SK-N-SH treated with all-trans-retinoic acid at 6 μM for 48 hours (cell line): Measurements from ENCODE around the gene HOXD11.

Source experiments
- ARNTL ChIP-seq: fragments of 450-650 bp; formaldehyde crosslinking; IDR thresholded peaks from 2 replicates; pipeline ENCODE4 v1.5.0; 2020; ENCODE audit warnings: low read depth, mild to moderate bottlenecking, moderate library complexity, borderline replicate concordance
- ESRRG ChIP-seq: fragments of 250-450 bp; sonication (Bioruptor Pico); IDR thresholded peaks from 2 replicates; pipeline ENCODE4 v1.6.1; 2021; ENCODE audit warnings: mild to moderate bottlenecking
- GLIS3 ChIP-seq: fragments of 250-450 bp; sonication (Bioruptor Pico); IDR thresholded peaks from 2 replicates; pipeline ENCODE4 v1.5.0; 2020; ENCODE audit warnings: mild to moderate bottlenecking, moderate library complexity
- POU6F1 ChIP-seq: fragments of 250-450 bp; sonication (Bioruptor Pico); IDR thresholded peaks from 2 replicates; pipeline ENCODE4 v1.8.0; 2021; ENCODE audit warnings: low read depth, mild to moderate bottlenecking, moderate library complexity, borderline replicate concordance
- PPARA ChIP-seq: fragments of 250-450 bp; sonication (Bioruptor Pico); IDR thresholded peaks from 2 replicates; pipeline ENCODE4 v1.5.0; 2020; ENCODE audit warnings: mild to moderate bottlenecking, borderline replicate concordance
- RARB ChIP-seq: fragments of 250-450 bp; sonication (Bioruptor Pico); IDR thresholded peaks from 2 replicates; pipeline ENCODE4 v1.8.0; 2021; ENCODE audit warnings: mild to moderate bottlenecking, moderate library complexity
- SNAI2 ChIP-seq: fragments of 250-450 bp; sonication (Bioruptor Pico); IDR thresholded peaks from 2 replicates; pipeline ENCODE4 v1.5.0; 2020; ENCODE audit warnings: mild to moderate bottlenecking, moderate library complexity
- TOX ChIP-seq: fragments of 250-450 bp; sonication (Bioruptor Pico); IDR thresholded peaks from 2 replicates; pipeline ENCODE4 v1.8.0; 2021; ENCODE audit warnings: mild to moderate bottlenecking, moderate library complexity, borderline replicate concordance
- ZC3H10 ChIP-seq: fragments of 250-450 bp; sonication (Bioruptor Pico); IDR thresholded peaks from 2 replicates; pipeline ENCODE4 v1.5.1; 2021; ENCODE audit warnings: mild to moderate bottlenecking, moderate library complexity
- ZFP30 ChIP-seq: fragments of 450-650 bp; formaldehyde crosslinking; IDR thresholded peaks from 2 replicates; pipeline ENCODE4 v1.5.0; 2022; ENCODE audit warnings: mild to moderate bottlenecking, moderate library complexity
- ZNF70 ChIP-seq: fragments of 450-650 bp; formaldehyde crosslinking; IDR thresholded peaks from 2 replicates; pipeline ENCODE4 v1.5.0; 2020; ENCODE audit warnings: mild to moderate bottlenecking, moderate library complexity
- TF ChIP-seq, protein P1 (sequence below): fragments of 250-450 bp; sonication (Bioruptor Pico); IDR thresholded peaks from 2 replicates; pipeline ENCODE4 v1.5.1; 2020; ENCODE audit warnings: low read depth, mild to moderate bottlenecking, moderate library complexity
- TF ChIP-seq, protein P2 (sequence below): fragments of 250-450 bp; sonication (Bioruptor Pico); IDR thresholded peaks from 2 replicates; pipeline ENCODE4 v1.8.0; 2020; ENCODE audit warnings: mild to moderate bottlenecking, moderate library complexity, borderline replicate concordance
- TF ChIP-seq, protein P3 (sequence below): fragments of 250-450 bp; sonication (Bioruptor Pico); IDR thresholded peaks from 2 replicates; pipeline ENCODE4 v1.5.0; 2020; ENCODE audit warnings: mild to moderate bottlenecking, moderate library complexity

DNA sequence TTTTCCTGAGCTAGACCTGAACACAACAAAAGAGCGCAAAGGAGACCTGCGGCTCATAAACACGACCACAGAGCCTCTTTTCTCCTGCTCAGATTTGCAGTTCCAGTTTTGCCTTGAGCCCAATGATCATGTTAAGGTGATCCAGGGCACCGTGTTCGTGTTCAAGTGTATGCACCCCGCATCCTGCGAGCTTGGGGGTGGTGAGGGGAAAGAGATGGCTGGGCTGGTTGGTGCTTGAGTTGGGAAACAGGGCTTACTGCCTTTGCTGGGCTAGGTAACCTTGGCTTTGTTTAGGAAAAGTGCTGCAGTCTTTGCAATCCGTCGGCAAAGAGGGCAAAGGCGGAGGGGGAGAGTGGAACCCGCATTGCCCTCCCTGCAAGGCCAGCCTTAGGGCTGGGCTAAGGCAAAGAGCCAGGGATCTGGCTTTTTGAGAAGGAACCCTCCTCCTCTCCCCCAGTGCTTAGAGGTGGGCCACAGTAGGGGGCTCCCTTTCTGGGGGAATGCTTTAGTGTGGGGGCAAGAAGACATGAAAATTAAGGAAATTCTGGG is 10.8 kb downstream of the HOXD11 start:
- TF ChIP-seq, protein P1, sequence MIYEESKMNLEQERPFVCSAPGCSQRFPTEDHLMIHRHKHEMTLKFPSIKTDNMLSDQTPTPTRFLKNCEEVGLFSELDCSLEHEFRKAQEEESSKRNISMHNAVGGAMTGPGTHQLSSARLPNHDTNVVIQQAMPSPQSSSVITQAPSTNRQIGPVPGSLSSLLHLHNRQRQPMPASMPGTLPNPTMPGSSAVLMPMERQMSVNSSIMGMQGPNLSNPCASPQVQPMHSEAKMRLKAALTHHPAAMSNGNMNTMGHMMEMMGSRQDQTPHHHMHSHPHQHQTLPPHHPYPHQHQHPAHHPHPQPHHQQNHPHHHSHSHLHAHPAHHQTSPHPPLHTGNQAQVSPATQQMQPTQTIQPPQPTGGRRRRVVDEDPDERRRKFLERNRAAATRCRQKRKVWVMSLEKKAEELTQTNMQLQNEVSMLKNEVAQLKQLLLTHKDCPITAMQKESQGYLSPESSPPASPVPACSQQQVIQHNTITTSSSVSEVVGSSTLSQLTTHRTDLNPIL (CRISPR knock-in tag) = no peak
- no peak for TF ChIP-seq ZFP30
- no peak for TF ChIP-seq ZNF70
- TF ChIP-seq, protein P2, sequence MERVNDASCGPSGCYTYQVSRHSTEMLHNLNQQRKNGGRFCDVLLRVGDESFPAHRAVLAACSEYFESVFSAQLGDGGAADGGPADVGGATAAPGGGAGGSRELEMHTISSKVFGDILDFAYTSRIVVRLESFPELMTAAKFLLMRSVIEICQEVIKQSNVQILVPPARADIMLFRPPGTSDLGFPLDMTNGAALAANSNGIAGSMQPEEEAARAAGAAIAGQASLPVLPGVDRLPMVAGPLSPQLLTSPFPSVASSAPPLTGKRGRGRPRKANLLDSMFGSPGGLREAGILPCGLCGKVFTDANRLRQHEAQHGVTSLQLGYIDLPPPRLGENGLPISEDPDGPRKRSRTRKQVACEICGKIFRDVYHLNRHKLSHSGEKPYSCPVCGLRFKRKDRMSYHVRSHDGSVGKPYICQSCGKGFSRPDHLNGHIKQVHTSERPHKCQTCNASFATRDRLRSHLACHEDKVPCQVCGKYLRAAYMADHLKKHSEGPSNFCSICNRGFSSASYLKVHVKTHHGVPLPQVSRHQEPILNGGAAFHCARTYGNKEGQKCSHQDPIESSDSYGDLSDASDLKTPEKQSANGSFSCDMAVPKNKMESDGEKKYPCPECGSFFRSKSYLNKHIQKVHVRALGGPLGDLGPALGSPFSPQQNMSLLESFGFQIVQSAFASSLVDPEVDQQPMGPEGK (CRISPR knock-in tag) = no peak
- no peak for TF ChIP-seq SNAI2 (CRISPR knock-in tag)
- TF ChIP-seq ARNTL = no peak
- no peak for TF ChIP-seq ESRRG (CRISPR knock-in tag)
- TF ChIP-seq RARB (CRISPR knock-in tag) = no peak
- no peak for TF ChIP-seq ZC3H10 (CRISPR knock-in tag)
- TF ChIP-seq PPARA (CRISPR knock-in tag) = no peak
- TF ChIP-seq GLIS3 = no peak
- TF ChIP-seq, protein P3, sequence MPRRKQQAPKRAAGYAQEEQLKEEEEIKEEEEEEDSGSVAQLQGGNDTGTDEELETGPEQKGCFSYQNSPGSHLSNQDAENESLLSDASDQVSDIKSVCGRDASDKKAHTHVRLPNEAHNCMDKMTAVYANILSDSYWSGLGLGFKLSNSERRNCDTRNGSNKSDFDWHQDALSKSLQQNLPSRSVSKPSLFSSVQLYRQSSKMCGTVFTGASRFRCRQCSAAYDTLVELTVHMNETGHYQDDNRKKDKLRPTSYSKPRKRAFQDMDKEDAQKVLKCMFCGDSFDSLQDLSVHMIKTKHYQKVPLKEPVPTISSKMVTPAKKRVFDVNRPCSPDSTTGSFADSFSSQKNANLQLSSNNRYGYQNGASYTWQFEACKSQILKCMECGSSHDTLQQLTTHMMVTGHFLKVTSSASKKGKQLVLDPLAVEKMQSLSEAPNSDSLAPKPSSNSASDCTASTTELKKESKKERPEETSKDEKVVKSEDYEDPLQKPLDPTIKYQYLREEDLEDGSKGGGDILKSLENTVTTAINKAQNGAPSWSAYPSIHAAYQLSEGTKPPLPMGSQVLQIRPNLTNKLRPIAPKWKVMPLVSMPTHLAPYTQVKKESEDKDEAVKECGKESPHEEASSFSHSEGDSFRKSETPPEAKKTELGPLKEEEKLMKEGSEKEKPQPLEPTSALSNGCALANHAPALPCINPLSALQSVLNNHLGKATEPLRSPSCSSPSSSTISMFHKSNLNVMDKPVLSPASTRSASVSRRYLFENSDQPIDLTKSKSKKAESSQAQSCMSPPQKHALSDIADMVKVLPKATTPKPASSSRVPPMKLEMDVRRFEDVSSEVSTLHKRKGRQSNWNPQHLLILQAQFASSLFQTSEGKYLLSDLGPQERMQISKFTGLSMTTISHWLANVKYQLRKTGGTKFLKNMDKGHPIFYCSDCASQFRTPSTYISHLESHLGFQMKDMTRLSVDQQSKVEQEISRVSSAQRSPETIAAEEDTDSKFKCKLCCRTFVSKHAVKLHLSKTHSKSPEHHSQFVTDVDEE (CRISPR knock-in tag) = no peak
- no peak for TF ChIP-seq POU6F1 (CRISPR knock-in tag)
- TF ChIP-seq TOX (CRISPR knock-in tag) = no peak
